SU-DHL-6 (cell line): Measurements from ENCODE around the gene THEMIS.

Experiments
- H2AFZ ChIP-seq: fragments of 200-600 bp; sonication (generic); 2 replicates; pipeline ENCODE4 v1.6.1; 2014; ENCODE audit warnings: low read depth, mild to moderate bottlenecking, moderate library complexity, mixed read lengths, antibody characterized with exemption, low read length; ENCODE audit not compliant: severe bottlenecking
- H3F3A ChIP-seq: fragments of 200-600 bp; shearing (Covaris generic); 2 replicates; pipeline ENCODE4 v1.6.0; 2016; ENCODE audit warnings: antibody characterized with exemption, mild to moderate bottlenecking; ENCODE audit not compliant: insufficient read depth
- H3K27ac ChIP-seq: fragments of 200-600 bp; sonication (generic); 2 replicates; pipeline ENCODE4 v1.5.1; 2016; ENCODE audit warnings: low read depth, mild to moderate bottlenecking, low read length, moderate library complexity, mixed read lengths
- H3K27me3 ChIP-seq: fragments of 200-600 bp; sonication (generic), shearing (Covaris generic); 2 replicates; pipeline ENCODE4 v1.6.0; 2014; ENCODE audit warnings: mild to moderate bottlenecking, low read length
- H3K36me3 ChIP-seq: fragments of 200-600 bp; sonication (generic); 2 replicates; pipeline ENCODE4 v1.6.1; 2014; ENCODE audit warnings: mild to moderate bottlenecking, low read length, mixed read lengths
- H3K4me2 ChIP-seq: fragments of 300-600, 200-600 bp; shearing (Covaris generic), sonication (generic); 2 replicates; pipeline ENCODE4 v1.6.0; 2014; ENCODE audit warnings: low read length, low read depth, mild to moderate bottlenecking; ENCODE audit not compliant: poor library complexity, severe bottlenecking
- H3K4me3 ChIP-seq: fragments of 200-600 bp; sonication (generic); 2 replicates; pipeline ENCODE4 v1.5.1; 2014; ENCODE audit warnings: antibody characterized with exemption, low read length, mild to moderate bottlenecking, mixed read lengths; ENCODE audit not compliant: insufficient read depth, poor library complexity, severe bottlenecking
- H3K79me2 ChIP-seq: fragments of 200-600 bp; sonication (generic); 2 replicates; pipeline ENCODE4 v1.6.1; 2014; ENCODE audit warnings: mild to moderate bottlenecking, low read length, moderate library complexity; ENCODE audit not compliant: insufficient read depth
- H3K9ac ChIP-seq: fragments of 200-600 bp; sonication (generic); 2 replicates; pipeline ENCODE4 v1.7.0; 2014; ENCODE audit warnings: mild to moderate bottlenecking, low read length
- H3K9me2 ChIP-seq: fragments of 200-600 bp; sonication (generic); replicated peaks from 2 replicates; pipeline ENCODE4 v1.6.1; 2014; ENCODE audit warnings: low read length; ENCODE audit not compliant: insufficient read depth
- H3K9me3 ChIP-seq: fragments of 200-600 bp; sonication (generic); 2 replicates; pipeline ENCODE4 v1.6.1; 2014; ENCODE audit warnings: low read length, mixed read lengths; ENCODE audit not compliant: insufficient read depth
- H4K20me1 ChIP-seq: fragments of 200-600 bp; sonication (generic); 2 replicates; pipeline ENCODE4 v1.6.1; 2014; ENCODE audit warnings: low read depth, mild to moderate bottlenecking, antibody characterized with exemption, low read length, moderate library complexity, mixed read lengths
- CTCF ChIP-seq: fragments of 200-600 bp; sonication (generic); IDR thresholded peaks from one replicate; pipeline ENCODE4 v1.5.1; 2017; ENCODE audit warnings: antibody characterized with exemption, mild to moderate bottlenecking, low read length, moderate library complexity; ENCODE audit not compliant: insufficient read depth, poor library complexity, severe bottlenecking
- EZH2phosphoT487 ChIP-seq: fragments of 200-600 bp; sonication (generic), shearing (Covaris generic); conservative IDR thresholded peaks from 2 replicates; pipeline ENCODE4 v1.6.1; 2018; ENCODE audit warnings: mild to moderate bottlenecking, antibody characterized with exemption, low read length, moderate library complexity, mixed read lengths

THEMIS gene

GRCh38 chr6:127864701-127865100 lies 36.2 kb downstream of the THEMIS start:
- Histone ChIP-seq H3K27ac (no peak overlapping the region), H3K9me2 (no peaks in the 10 kb centered on the region), H3K4me2 (no peak overlapping the region), H2AFZ (no peak overlapping the region), H3K9me3 (no peaks in the 10 kb centered on the region), H3K27me3 (no peaks in the 10 kb centered on the region), H3K4me3 (no peak overlapping the region), H3K36me3 (no peaks in the 10 kb centered on the region), H3F3A (no peaks in the 10 kb centered on the region), H4K20me1 (no peaks in the 10 kb centered on the region), H3K79me2 (no peaks in the 10 kb centered on the region), H3K9ac (no peak overlapping the region)
- no peak for TF ChIP-seq EZH2phosphoT487
- no peak for TF ChIP-seq CTCF

- H3K36me3 ChIP-seq: no peaks in the 10 kb centered on the region
- H3K9me2 ChIP-seq: no peaks in the 10 kb centered on the region
- no peaks in the 10 kb centered on the region for H3K79me2 ChIP-seq
- H3F3A ChIP-seq: no peaks in the 10 kb centered on the region
- no peak overlapping the region for H3K9ac ChIP-seq
- H3K4me2 ChIP-seq: no peak overlapping the region
- TF ChIP-seq CTCF: no peak
- TF ChIP-seq EZH2phosphoT487: no peak
- no peaks in the 10 kb centered on the region for H3K9me3 ChIP-seq
- H3K27me3 ChIP-seq: no peaks in the 10 kb centered on the region
- H2AFZ ChIP-seq: no peak overlapping the region
- H3K27ac ChIP-seq: no peak overlapping the region
- H3K4me3 ChIP-seq: no peak overlapping the region
- H4K20me1 ChIP-seq: no peaks in the 10 kb centered on the region
Observed at GRCh38 chr6:127860723-127861122, 40.1 kb downstream of the THEMIS start.

- no peak for TF ChIP-seq CTCF
- TF ChIP-seq EZH2phosphoT487: no peak
- H2AFZ ChIP-seq: no peak overlapping the region
- no peak overlapping the region for H3K4me3 ChIP-seq
- H3K79me2 ChIP-seq: no peaks in the 10 kb centered on the region
- H3F3A ChIP-seq: no peaks in the 10 kb centered on the region
- no peaks in the 10 kb centered on the region for H4K20me1 ChIP-seq
- no peaks in the 10 kb centered on the region for H3K9me2 ChIP-seq
- no peak overlapping the region for H3K9ac ChIP-seq
- no peaks in the 10 kb centered on the region for H3K27me3 ChIP-seq
- H3K36me3 ChIP-seq: no peaks in the 10 kb centered on the region
- H3K4me2 ChIP-seq: no peak overlapping the region
- no peak overlapping the region for H3K27ac ChIP-seq
- no peaks in the 10 kb centered on the region for H3K9me3 ChIP-seq
Observed at GRCh38 chr6:127859956-127860355, 40.9 kb downstream of the THEMIS start.
